Activated CD4-positive, alpha-beta T cell treated with anti-CD3 and anti-CD28 coated beads for 1 hour (primary cell): Measurements from ENCODE around the gene PITPNB.

Source experiments
- DNase-seq: peaks from one replicate; pipeline ENCODE4 v3.0.0-alpha.2; 2020

Gene PITPNB

GRCh38 chr22:27919222-27919941 lies at the start of gene PITPNB:
PITPNB (minus strand) TSS chr22:27919256; CDS start chr22:27919191, 65 bp downstream.
- DNase-seq = peak; percentile 99

GRCh38 chr22:27966168-27967064 lies 47.4 kb upstream of the PITPNB start:
- DNase-seq = no peak

DNA sequence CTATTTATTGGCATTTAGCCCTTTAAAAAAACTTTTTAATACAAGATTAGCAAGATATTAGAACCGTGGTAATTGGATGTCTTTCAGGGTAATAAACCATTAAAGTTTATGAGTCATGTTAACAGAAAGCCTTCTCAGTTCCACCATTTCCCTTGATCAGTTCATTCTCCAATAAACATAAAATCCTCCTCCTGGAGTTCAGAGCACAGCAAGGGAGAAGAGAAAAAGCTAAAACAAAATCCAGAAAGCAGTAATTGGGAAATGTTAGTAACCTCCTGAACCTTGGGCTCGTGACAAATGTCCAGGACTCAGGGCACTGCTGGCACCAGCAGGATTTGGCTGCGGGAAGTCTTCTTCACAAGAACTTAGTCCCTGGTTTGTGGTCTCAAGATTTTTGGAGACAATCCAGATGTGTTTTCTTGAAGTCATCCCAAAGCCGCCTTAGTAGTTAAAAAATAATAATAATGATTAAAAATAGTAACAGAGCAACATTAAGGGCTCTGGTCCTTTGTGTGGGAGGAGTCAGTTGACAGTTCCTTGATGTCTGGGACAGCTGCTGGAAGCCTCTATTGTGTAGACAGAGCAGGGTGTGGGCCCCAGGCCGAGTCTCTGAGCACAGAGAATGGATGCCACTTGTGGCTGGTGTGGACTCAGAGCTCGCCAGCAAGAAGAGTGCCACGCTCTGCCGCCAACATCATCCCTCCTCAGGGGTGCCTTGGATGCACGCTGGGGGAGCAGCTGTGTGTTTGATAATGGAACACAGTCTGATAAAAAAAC lies 43.4 kb upstream of the PITPNB start:
- DNase-seq = no peak

DNA sequence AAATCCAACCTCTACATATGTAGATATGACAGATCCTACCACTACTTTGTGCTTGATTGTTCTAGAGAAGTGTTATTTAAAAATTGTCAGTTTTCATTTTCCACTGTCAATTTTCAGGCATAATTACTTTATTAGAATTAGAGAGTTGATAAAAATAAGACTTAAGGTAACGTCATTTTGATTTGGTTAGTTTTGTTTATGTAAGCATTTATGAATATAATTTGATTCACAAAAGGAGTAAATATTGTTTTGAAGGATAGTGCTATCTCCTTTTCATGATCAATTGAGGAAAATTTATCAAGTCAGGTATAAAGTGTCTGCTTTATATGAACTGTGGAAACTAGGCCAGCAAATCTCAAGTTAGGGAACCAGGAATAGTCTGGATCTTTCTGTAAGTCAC lies 42.6 kb upstream of the PITPNB start:
- no peak for DNase-seq

- no peak for DNase-seq
These were observed 42.1 kb upstream of the PITPNB start for GRCh38 chr22:27961182-27961581.

DNA sequence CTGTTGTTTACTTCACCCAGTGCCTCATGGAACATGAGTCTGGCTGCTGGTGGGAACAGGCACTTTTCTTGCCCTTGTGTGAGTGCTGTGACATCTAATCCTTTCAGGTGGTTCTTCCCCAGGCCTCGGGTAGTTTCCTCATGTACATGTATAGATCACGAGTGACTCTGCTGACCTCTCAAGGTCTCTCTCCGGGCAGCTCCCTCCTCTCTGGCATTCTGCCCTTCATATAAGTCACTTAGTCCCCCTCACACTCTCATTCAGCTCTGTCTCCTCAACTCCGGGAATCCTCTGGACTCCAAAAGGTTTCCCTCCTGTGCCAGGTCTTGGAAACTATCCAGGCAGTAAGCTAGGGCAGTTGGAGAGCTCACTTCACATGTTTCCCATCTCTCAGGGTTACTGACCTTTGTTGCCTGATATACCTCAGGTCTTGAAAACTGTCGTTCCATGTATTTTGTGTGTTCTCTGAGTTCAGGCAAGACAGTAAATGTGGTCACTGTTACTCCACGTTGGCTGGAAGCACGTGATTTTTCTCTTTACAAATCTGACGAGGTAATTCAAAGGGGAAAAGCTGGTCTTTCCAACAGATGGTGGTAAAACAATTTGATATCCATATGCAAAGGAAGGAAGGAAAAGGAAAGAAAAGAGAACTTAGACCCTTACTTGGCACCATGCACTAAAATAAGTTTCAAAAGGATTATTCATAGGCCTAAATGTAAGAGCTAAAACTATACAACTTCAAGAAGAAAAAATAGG lies 40.5 kb upstream of the PITPNB start:
- DNase-seq = no peak

DNA sequence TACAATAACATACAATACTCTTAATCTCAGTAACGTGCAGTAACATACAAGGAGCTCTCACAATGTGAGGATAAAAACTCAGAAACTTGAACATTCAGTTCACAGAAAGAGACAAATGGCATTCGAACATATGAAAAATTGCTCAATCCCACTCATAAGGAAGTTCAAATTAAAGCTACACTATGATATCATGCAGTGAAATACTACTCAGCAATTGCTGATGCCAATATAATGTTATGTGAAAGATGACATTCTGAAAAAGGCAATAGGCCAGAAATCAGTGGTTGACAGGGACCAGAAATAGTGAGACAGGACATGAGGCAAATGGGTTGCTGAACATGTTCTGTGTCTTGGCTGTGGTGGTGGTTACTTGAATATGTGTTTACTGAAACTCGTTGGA lies 33.7 kb upstream of the PITPNB start:
- no peak for DNase-seq

- DNase-seq = no peak
These were observed 33.0 kb upstream of the PITPNB start for GRCh38 chr22:27952091-27952490.

- no peak for DNase-seq
These were observed 30.4 kb upstream of the PITPNB start for GRCh38 chr22:27949421-27949820.

- no peak for DNase-seq
These were observed 29.5 kb upstream of the PITPNB start for GRCh38 chr22:27948569-27948968.

DNA sequence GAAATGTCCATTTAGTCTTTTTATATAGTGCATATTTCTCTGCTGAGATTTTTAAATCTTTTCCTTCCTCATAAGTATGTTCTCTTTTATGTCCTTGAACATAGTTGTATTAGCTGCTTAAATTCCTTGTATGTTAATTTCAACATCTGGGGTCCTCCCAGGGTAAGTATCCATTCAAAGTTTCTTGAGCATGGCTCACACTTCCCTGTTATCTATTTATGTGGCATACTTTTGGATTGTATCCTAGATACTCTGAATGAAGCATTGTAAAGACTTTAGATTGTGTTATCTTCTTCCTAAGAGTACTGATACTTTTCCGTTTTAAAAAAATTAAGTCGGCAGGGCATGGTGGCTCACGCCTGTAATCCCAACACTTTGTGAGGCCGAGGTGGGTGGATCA lies 28.4 kb upstream of the PITPNB start:
- DNase-seq = no peak

DNA sequence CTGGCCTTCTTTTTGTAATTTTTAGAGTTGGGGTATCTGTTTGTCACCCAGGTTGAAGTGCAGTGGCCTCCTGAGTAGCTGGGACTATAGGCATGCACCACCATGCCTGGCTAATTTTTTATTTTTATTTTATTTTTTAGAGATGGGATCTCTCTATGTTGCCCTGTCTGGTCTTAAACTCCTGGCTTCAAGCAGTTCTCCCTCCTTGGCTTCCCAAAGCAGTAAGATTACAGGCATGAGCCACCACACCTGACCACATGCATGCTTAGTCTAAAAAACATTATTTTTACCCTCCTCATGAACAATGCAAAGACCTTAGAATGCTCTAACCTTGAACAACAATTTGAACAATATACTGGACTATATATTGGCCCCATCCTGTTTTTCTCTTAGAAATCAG lies 22.1 kb upstream of the PITPNB start:
- DNase-seq = no peak

GRCh38 chr22:27937453-27937852 lies 18.4 kb upstream of the PITPNB start:
- DNase-seq = no peak

DNA sequence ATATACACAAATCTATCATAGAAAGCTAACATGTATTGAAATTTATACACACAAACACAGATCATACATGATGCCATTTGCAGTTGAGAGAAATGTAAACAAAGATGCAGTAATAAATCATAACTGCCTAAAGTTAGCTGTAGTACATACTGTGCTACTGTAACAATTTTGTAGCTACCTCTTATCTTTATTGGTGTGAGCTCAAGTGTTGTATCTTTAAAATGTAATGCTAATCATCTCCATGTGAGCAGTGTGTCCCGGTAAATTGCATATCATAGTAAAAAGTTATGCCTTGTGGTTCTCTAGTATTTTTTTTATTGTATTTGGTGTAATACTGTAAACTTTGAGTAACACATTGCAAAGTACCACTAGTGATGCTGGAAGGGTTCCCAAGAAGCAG lies 16.8 kb upstream of the PITPNB start:
- no peak for DNase-seq

- DNase-seq = no peak
These were observed 15.0 kb upstream of the PITPNB start for GRCh38 chr22:27934069-27934468.

GRCh38 chr22:27933186-27933983 lies 14.3 kb upstream of the PITPNB start:
- DNase-seq = no peak

GRCh38 chr22:27930331-27931060 lies 11.4 kb upstream of the PITPNB start:
- DNase-seq = no peak

DNA sequence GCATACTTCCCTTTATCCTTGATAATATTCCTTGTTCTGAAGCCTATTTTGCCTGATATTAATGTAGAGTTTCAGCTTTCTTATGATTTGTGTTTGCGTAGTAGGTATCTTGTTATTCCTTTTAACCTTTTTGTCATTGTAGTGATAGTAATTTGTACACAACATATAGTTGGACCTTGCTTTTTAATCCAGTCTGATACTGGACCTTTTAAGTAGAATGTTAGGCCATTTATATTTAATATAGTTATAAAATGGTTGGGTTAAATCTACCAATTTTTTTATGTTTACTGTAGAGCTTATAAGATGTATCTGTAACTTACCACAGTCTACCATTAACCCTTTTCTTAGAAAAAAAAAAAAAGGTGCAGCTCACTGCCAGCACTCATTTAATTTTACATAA lies 8.6 kb upstream of the PITPNB start:
- no peak for DNase-seq

- DNase-seq = no peak
These were observed 6.3 kb upstream of the PITPNB start for GRCh38 chr22:27925331-27925730.

- no peak for DNase-seq
These were observed 1.1 kb upstream of the PITPNB start for GRCh38 chr22:27919942-27920755.
